GM18505 (cell line): ENCODE results near the gene MAGI2.

Experiments used
- ATAC-seq: cut with Tn5 transposase; IDR thresholded peaks from one replicate; pipeline ENCODE4 v1.9.1; 2021; ENCODE audit not compliant: unreplicated experiment
- POLR2A ChIP-seq: IDR thresholded peaks from 4 replicates; pipeline ENCODE4 v1.6.1; 2011; ENCODE audit warnings: borderline replicate concordance; ENCODE audit not compliant: insufficient read depth, insufficient read length; ENCODE audit errors: extremely low read depth

The MAGI2 gene

GRCh38 chr7:78149787-78150186, 1303.7 kb downstream of the MAGI2 start:
- TF ChIP-seq POLR2A, result no peak
- no peak for ATAC-seq

GRCh38 chr7:78148166-78148894, 1305.1 kb downstream of the MAGI2 start:
- TF ChIP-seq POLR2A, result no peak
- no peak for ATAC-seq

- TF ChIP-seq POLR2A, result no peak
These were observed 1306.9 kb downstream of the MAGI2 start for GRCh38 chr7:78146546-78146945.

GRCh38 chr7:78143661-78144060, 1309.8 kb downstream of the MAGI2 start:
- TF ChIP-seq POLR2A, result no peak
- no peak for ATAC-seq

More at GRCh38 chr7:78146546-78146945, 1306.9 kb downstream of the MAGI2 start:
- ATAC-seq, result no peak

- ATAC-seq, result no peak
- TF ChIP-seq POLR2A, result no peak
These were observed 1311.8 kb downstream of the MAGI2 start for GRCh38 chr7:78141522-78142281.

- ATAC-seq, result no peak
- no peak for TF ChIP-seq POLR2A
These were observed 1313.4 kb downstream of the MAGI2 start for GRCh38 chr7:78140109-78140508.

GRCh38 chr7:78139335-78139734, 1314.1 kb downstream of the MAGI2 start:
- ATAC-seq, result no peak
- no peak for TF ChIP-seq POLR2A

GRCh38 chr7:78134774-78135173, 1318.7 kb downstream of the MAGI2 start:
- TF ChIP-seq POLR2A, result no peak
- no peak for ATAC-seq

- ATAC-seq, result no peak
- TF ChIP-seq POLR2A, result no peak
These were observed 1319.2 kb downstream of the MAGI2 start for GRCh38 chr7:78134256-78134655.

- TF ChIP-seq POLR2A, result no peak
- ATAC-seq, result no peak
These were observed 1322.8 kb downstream of the MAGI2 start for GRCh38 chr7:78130446-78131215.

- TF ChIP-seq POLR2A, result no peak
- ATAC-seq, result no peak
These were observed 1323.6 kb downstream of the MAGI2 start for GRCh38 chr7:78129865-78130264.

- ATAC-seq, result no peak
- TF ChIP-seq POLR2A, result no peak
These were observed 1326.5 kb downstream of the MAGI2 start for GRCh38 chr7:78127009-78127408.

GRCh38 chr7:78125884-78126283, 1327.6 kb downstream of the MAGI2 start:
- no peak for TF ChIP-seq POLR2A

GRCh38 chr7:78124216-78124615, 1329.3 kb downstream of the MAGI2 start:
- no peak for TF ChIP-seq POLR2A
- no peak for ATAC-seq

More at GRCh38 chr7:78125884-78126283, 1327.6 kb downstream of the MAGI2 start:
- ATAC-seq, result no peak

- no peak for TF ChIP-seq POLR2A
- ATAC-seq, result no peak
These were observed 1331.6 kb downstream of the MAGI2 start for GRCh38 chr7:78121888-78122287.
